SH-SY5Y (cell line): ENCODE data around the gene PPP2R5C.

Experiments used
- GATA2 ChIP-seq: IDR thresholded peaks from 2 replicates; pipeline ENCODE4 v1.6.1; 2011; ENCODE audit warnings: mild to moderate bottlenecking, low read depth, low read length
- GATA3 ChIP-seq: IDR thresholded peaks from 2 replicates; pipeline ENCODE4 v1.6.1; 2011; ENCODE audit warnings: low read depth, mild to moderate bottlenecking, low read length, moderate library complexity

PPP2R5C gene

GRCh38 chr14:101862177-101862576 is 100.7 kb downstream of the PPP2R5C start:
- TF ChIP-seq GATA3 (no peak), GATA2 (no peak)

GRCh38 chr14:101862711-101863110 is 101.2 kb downstream of the PPP2R5C start:
- TF ChIP-seq GATA2 (no peak), GATA3 (no peak)

GRCh38 chr14:101865288-101865687 is 103.8 kb downstream of the PPP2R5C start:
- TF ChIP-seq GATA2 (no peak), GATA3 (no peak)

GRCh38 chr14:101867854-101868253 is 106.3 kb downstream of the PPP2R5C start:
- TF ChIP-seq GATA3: no peak
- no peak for TF ChIP-seq GATA2

- TF ChIP-seq GATA3 (no peak), GATA2 (no peak)
Observed at GRCh38 chr14:101869217-101869616, 107.7 kb downstream of the PPP2R5C start.

- TF ChIP-seq GATA2 (no peak), GATA3 (no peak)
Observed at GRCh38 chr14:101870273-101870939, 108.9 kb downstream of the PPP2R5C start.

- no peak for TF ChIP-seq GATA2
- TF ChIP-seq GATA3: no peak
Observed at GRCh38 chr14:101872346-101872745, 110.8 kb downstream of the PPP2R5C start.

GRCh38 chr14:101873076-101873825 is 111.7 kb downstream of the PPP2R5C start:
- TF ChIP-seq GATA3 (no peak), GATA2 (no peak)

- TF ChIP-seq GATA3 (no peak), GATA2 (no peak)
Observed at GRCh38 chr14:101873991-101874390, 112.5 kb downstream of the PPP2R5C start.

- TF ChIP-seq GATA3 (no peak), GATA2 (no peak)
Observed at GRCh38 chr14:101875041-101875726, 113.7 kb downstream of the PPP2R5C start.

- TF ChIP-seq GATA3: no peak
- no peak for TF ChIP-seq GATA2
Observed at GRCh38 chr14:101875727-101876554, 114.4 kb downstream of the PPP2R5C start.

- TF ChIP-seq GATA2: peak; percentile 20; the same call in 1 of the 2 replicates
- TF ChIP-seq GATA3: no peak
Observed at GRCh38 chr14:101876555-101876938, 115.0 kb downstream of the PPP2R5C start.

- no peak for TF ChIP-seq GATA2
- TF ChIP-seq GATA3: no peak
Observed at GRCh38 chr14:101877766-101878165, 116.3 kb downstream of the PPP2R5C start.
